ENCODE data around the gene STEAP4. TPM values are rescaled to one million over a fixed set of nuclear protein-coding genes. Genes with fewer than 3 reads are reported as not detected.
"Not testable (repeated sequence)": the region's sequence is repeated elsewhere in the genome, so short reads cannot be mapped to it uniquely, and the experiment has no call there.

STEAP4 gene
- total RNA-seq, 2 donors from 2014 or later: not detected

DNA sequence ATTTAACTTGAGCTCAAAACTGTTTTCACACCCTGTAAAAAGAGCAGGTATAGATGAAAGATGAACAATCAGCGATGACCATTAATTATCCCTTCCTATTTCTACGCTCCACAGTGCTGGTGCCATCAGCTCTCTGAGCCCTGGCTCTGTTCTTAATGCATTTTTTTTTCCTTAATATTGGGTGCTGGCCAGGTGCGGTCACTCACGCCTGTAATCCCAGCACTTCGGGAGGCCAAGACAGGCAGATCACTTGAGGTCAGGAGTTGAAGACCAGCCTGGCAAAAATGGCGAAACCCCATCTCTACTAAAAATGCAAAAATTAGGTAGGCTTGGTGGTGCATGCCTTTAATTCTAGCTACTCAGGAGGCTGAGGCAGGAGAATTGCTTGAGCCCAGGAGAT lies 4.2 kb downstream of the STEAP4 start:
- ATAC-seq (replicated peaks): no peak
- no peaks in the 10 kb centered on the region for H3K36me3 Mint-ChIP-seq (ENCODE audit: low read depth)
- no peak overlapping the region for H3K4me3 Mint-ChIP-seq
- H3K4me1 Mint-ChIP-seq: no peaks in the 10 kb centered on the region
- H3K27ac Mint-ChIP-seq: no peak overlapping the region
- H3K9me3 Mint-ChIP-seq: no peaks in the 10 kb centered on the region
- peaks cover 18% of the 10 kb centered on the region for H3K27me3 Mint-ChIP-seq

DNA sequence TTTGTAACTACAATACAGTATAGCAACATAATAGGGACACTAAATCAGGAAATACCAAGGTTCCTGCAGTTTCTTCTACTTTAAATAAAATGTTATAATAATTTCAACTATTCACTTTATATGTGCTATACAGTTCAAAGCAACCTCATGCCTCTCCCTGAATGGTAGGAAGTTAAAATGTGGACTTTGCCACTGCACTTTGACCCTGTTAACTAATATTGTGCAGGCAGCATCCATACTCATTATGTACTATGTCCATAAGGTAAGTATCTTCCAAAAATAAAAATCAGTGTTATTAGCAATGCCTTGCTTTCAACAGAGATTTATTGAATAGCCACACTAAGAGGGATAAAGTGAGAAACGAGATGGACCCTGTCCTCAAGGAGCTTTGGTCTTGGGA lies 4.8 kb downstream of the STEAP4 start:
- no peaks in the 10 kb centered on the region for H3K36me3 Mint-ChIP-seq (ENCODE audit: low read depth)
- H3K9me3 Mint-ChIP-seq: no peaks in the 10 kb centered on the region
- peaks cover 16% of the 10 kb centered on the region for H3K27me3 Mint-ChIP-seq
- no peaks in the 10 kb centered on the region for H3K4me1 Mint-ChIP-seq
- no peak overlapping the region for H3K4me3 Mint-ChIP-seq
- no peak for ATAC-seq (replicated peaks)
- H3K27ac Mint-ChIP-seq: no peak overlapping the region

DNA sequence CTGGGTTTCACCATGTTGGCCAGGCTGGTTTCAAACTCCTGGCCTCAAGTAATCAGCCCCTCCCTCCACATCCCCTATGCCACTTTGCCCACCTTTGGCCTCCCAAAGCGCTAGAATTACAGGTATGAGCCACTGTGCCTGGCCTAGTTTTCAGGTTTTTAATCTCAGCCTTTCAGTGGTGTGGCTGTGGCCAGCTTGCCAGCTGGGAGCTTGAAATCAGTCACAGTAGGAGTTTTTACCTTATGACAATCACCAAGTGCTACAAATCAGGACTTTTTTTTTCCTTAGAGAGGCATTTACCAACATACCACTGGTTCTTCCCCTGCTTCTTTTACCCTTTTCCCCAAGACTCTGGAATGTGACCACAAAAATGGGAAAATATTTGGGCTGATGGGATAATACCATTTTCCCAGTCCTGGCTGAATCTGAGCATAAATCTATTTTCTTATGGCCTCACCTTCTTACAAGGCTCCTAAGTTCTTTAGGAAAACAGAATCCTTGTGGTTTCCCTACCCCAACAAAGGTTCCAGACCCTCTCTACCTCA lies 6.2 kb downstream of the STEAP4 start:
- Mint-ChIP-seq H3K27ac (no peak overlapping the region), H3K27me3 (peaks cover 5% of the 10 kb centered on the region), H3K36me3 (ENCODE audit: low read depth) (no peaks in the 10 kb centered on the region), H3K4me1 (no peaks in the 10 kb centered on the region), H3K9me3 (no peaks in the 10 kb centered on the region), H3K4me3 (no peak overlapping the region)
- no peak for ATAC-seq (replicated peaks)

DNA sequence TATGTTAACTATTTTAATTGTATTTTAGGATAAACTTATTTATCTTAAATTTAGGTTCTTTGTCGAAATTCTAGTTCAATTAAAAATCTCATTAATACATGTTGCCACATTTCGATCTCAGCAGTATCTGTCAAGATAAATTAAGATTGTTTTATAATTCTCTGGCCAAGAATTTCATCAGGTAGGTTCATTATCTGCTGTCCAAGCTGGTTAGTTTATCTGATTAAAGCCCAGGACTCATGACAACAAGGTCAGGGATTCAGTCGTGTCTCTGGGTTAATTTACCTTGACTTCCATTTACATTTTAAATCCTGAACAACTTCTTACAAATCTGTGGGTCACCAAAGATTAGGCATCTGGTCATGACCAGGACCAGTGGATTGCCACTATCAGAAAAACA lies 7.6 kb downstream of the STEAP4 start:
- ATAC-seq (replicated peaks): no peak
- Mint-ChIP-seq H3K9me3 (no peaks in the 10 kb centered on the region), H3K36me3 (ENCODE audit: low read depth) (no peaks in the 10 kb centered on the region), H3K27me3 (peaks cover 4% of the 10 kb centered on the region), H3K27ac (no peak overlapping the region), H3K4me3 (no peak overlapping the region), H3K4me1 (no peaks in the 10 kb centered on the region)

DNA sequence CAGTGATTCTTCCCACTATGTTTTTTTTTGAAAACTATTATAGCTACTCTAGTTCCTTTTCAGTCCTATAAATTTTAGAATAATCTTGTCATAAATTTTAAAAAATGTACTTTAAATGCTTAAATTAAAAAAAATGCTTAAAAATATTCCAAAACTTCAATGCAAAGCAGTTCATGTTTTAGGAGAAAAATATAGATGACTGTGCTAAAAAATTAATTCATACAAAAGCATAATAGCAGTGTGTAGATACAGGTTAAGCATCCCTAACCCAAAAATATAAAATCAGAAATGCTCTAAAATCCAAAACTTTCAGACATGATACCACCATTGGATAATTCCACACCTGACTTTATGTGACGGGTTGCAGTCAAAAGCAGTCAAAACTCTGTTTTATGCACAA lies 12.8 kb downstream of the STEAP4 start:
- no peak for ATAC-seq (replicated peaks)
- no peaks in the 10 kb centered on the region for H3K36me3 Mint-ChIP-seq (ENCODE audit: low read depth)
- H3K27me3 Mint-ChIP-seq: peaks cover 7% of the 10 kb centered on the region
- no peaks in the 10 kb centered on the region for H3K9me3 Mint-ChIP-seq
- no peaks in the 10 kb centered on the region for H3K4me1 Mint-ChIP-seq
- no peak overlapping the region for H3K4me3 Mint-ChIP-seq
- no peak overlapping the region for H3K27ac Mint-ChIP-seq

DNA sequence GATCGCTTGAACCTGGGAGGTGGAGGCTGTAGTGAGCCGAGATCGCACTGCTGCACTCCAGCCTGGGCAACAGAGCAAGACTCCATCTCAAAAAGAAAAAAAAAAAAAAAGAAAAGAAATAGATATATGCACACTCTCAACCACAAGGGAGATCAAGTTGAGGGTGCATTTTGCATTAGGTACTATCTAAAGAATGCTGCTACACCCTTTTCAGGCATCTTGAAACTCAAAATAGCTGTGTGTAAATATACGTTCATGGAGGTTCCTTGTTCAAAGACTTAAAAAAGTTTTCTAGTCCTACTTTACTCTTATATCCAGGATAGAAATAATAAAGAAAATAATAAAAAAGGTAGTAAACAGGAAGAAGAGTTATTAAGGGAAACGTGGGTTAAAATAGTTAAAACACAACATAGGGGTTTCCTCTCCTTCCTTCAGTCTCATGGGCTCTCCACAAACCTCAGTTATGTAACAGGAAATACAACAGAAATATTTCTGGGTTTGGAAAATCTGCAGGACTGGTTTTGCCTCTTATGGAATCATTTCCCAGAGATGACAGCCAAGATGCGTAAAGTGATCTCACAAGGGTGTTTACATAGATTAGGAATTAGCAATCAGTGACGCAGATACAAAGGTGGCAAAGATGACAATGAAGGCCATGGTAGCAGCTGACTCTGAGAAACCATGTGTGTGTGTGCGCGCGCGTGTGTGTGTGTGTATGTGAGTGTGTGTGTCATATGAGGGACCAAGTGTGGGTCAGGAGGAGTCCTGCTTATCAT lies 15.1 kb downstream of the STEAP4 start:
- Mint-ChIP-seq H3K4me1 (no peaks in the 10 kb centered on the region), H3K4me3 (no peak overlapping the region), H3K36me3 (ENCODE audit: low read depth) (no peaks in the 10 kb centered on the region), H3K27ac (no peak overlapping the region), H3K27me3 (peaks cover 5% of the 10 kb centered on the region), H3K9me3 (no peaks in the 10 kb centered on the region)
- ATAC-seq (replicated peaks): no peak

DNA sequence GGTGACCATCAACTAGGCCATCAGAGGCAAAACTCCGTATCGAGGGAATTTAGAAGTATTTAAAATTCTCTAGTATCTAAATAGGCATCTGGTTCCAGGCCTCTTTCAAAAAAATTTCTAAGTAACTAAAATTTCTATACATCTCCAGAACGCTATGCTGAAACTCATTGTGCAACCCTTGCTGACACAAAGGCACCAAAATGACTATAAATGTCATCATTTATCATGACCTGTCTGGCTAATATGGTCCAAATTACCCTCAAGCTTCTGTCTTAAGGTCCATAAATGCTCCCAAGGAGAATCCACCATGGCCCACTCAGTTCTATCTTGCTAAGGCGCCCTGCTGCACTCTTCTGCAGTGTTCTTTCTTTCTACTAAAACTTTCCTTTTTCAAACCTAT lies 16.2 kb downstream of the STEAP4 start:
- Mint-ChIP-seq H3K27me3 (peaks cover 5% of the 10 kb centered on the region), H3K4me1 (no peaks in the 10 kb centered on the region), H3K27ac (no peak overlapping the region), H3K36me3 (ENCODE audit: low read depth) (no peaks in the 10 kb centered on the region), H3K9me3 (no peaks in the 10 kb centered on the region), H3K4me3 (no peak overlapping the region)
- ATAC-seq (replicated peaks): no peak

DNA sequence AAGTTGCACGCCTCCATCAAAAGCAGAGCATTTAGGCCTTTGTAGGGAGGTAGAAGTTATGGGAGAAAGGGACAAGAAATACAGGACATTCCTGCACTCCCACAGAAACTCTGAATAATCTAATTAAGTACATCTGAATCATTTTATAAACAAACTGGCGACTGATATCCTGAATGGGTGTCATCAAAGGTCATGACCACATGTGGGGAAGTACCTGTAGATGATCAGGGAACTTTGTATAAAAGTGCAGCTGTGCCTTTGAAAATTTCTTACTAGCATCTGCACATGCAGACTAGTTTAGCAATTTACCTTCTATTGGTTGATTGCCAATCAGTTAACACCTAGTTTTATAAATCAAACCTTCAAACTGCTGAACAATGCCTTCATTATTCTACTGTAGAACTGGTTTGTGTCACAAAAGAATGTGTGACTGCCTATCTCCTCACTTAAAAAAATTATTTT lies 17.1 kb downstream of the STEAP4 start:
- ATAC-seq (replicated peaks): peak; percentile 19
- H3K9me3 Mint-ChIP-seq: no peaks in the 10 kb centered on the region
- H3K4me1 Mint-ChIP-seq: no peaks in the 10 kb centered on the region
- no peak overlapping the region for H3K27ac Mint-ChIP-seq
- H3K4me3 Mint-ChIP-seq: no peak overlapping the region
- H3K36me3 Mint-ChIP-seq (ENCODE audit: low read depth): no peaks in the 10 kb centered on the region
- peaks cover 5% of the 10 kb centered on the region for H3K27me3 Mint-ChIP-seq

DNA sequence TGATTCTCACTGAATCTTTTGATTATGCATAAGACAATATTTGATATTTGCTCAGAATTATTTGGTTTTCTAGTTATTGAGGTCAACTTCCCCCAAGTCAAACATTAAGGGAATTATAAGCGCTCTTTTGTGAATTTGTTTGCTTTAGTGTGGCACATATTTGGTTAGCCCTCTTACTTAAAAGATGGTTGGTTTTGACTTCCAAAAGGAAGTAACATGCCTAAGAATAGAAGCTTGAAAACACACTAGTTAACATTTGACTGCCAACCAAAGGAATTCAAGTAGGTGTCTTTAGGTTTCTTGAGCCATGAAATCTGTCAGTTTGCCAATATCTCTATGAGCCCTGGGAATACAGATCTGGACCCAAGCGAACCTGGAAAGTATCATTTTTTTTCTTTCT lies 24.9 kb downstream of the STEAP4 start:
- H3K27me3 Mint-ChIP-seq: peaks cover 7% of the 10 kb centered on the region
- no peaks in the 10 kb centered on the region for H3K36me3 Mint-ChIP-seq (ENCODE audit: low read depth)
- no peak overlapping the region for H3K4me3 Mint-ChIP-seq
- no peak for ATAC-seq (replicated peaks)
- H3K4me1 Mint-ChIP-seq: no peaks in the 10 kb centered on the region
- H3K27ac Mint-ChIP-seq: no peak overlapping the region
- no peaks in the 10 kb centered on the region for H3K9me3 Mint-ChIP-seq

DNA sequence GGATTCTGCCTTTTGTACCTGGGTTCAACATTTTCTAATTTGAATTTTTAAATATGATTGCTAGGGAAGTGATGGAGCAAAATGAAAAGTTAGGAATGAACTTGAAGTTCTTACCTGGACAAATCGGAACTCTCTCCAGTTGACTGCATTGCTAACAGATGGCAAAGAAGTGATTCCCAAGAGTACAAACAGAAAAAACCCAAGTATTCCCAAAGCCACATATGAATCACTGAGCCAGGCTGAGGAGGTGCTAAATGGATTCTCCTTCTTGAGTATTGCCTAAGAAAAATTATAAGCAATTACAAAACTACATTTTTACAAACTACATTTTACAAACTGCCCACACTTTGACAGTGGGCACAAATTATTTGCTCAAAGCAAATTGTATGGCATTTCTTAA lies 25.9 kb downstream of the STEAP4 start:
- H3K36me3 Mint-ChIP-seq (ENCODE audit: low read depth): no peaks in the 10 kb centered on the region
- no peaks in the 10 kb centered on the region for H3K9me3 Mint-ChIP-seq
- no peak for ATAC-seq (replicated peaks)
- no peak overlapping the region for H3K27ac Mint-ChIP-seq
- peaks cover 7% of the 10 kb centered on the region for H3K27me3 Mint-ChIP-seq
- no peak overlapping the region for H3K4me3 Mint-ChIP-seq
- no peaks in the 10 kb centered on the region for H3K4me1 Mint-ChIP-seq

DNA sequence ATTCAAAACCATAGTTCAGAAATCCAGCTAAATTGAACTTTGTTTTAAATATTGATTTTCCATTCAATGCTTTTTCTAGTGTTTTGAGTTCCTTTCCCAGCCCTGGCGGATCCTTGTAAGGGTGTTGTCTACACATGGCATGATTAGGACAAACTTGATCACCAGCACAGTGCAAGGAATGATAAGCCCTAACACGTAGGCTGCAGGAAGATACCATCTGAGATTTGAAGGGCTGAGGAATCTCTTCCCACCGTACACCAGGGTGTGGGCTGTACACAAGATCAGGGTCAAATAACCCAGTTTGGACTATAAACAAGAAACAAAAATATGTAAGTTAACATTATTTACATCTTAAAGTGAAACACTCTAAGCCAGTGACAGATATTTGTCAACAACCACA lies 27.4 kb downstream of the STEAP4 start:
- H3K36me3 Mint-ChIP-seq (ENCODE audit: low read depth): no peaks in the 10 kb centered on the region
- no peak for ATAC-seq (replicated peaks)
- H3K4me3 Mint-ChIP-seq: no peak overlapping the region
- no peaks in the 10 kb centered on the region for H3K9me3 Mint-ChIP-seq
- no peak overlapping the region for H3K27ac Mint-ChIP-seq
- no peaks in the 10 kb centered on the region for H3K4me1 Mint-ChIP-seq
- H3K27me3 Mint-ChIP-seq: peaks cover 7% of the 10 kb centered on the region

DNA sequence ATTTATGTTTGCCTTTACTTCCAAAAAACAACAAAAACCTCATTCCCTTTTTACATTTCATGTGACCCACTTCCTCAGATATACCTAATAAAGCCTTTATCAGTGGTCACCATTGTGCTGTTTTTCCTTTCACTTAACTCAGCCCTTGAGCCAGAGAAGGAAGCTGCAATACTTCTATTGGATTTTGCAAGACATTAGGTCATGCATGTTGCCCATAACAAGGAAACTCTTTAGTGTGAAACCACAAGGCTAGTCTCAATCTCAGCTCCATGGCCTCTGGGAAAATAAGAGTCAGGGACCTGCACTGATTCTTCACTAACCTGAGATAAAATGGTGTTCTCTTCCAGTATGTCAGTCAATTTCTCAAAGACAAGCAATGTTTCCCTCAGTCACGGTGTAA lies 27.8 kb downstream of the STEAP4 start:
- H3K9me3 Mint-ChIP-seq: no peaks in the 10 kb centered on the region
- H3K4me3 Mint-ChIP-seq: no peak overlapping the region
- H3K27ac Mint-ChIP-seq: no peak overlapping the region

DNA sequence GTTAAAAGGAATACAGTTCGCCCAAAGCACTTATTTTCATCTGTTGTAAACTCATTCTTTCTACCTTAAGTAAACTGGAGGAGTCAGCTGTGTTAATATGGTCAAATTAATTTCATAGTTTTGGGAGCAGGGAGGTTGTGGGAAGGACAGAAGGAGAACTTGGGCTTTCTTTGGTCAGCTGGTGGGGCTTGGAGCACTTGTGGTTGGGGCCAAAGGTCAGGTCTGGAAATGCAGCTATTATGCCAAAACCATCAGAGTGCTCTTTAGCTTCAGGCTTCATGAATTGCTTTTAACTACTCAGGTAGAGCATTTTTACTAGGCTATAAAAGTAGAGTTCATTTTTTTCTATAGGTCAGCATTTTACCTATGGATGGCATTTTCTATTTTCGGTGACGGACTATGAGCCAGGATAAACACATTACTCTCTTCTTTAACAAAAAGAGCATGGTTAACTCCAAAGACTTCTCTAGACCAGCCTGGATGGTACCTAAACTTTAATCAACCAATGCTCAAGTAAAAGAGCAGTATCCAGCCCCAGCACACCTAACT lies 30.0 kb downstream of the STEAP4 start:
- Mint-ChIP-seq H3K27ac (no peak overlapping the region), H3K4me1 (no peaks in the 10 kb centered on the region), H3K4me3 (no peak overlapping the region), H3K27me3 (peaks cover 3% of the 10 kb centered on the region), H3K36me3 (ENCODE audit: low read depth) (no peaks in the 10 kb centered on the region), H3K9me3 (no peaks in the 10 kb centered on the region)
- no peak for ATAC-seq (replicated peaks)

More for the DNA sequence above, 27.8 kb downstream of the STEAP4 start:
- no peaks in the 10 kb centered on the region for H3K36me3 Mint-ChIP-seq (ENCODE audit: low read depth)
- no peaks in the 10 kb centered on the region for H3K4me1 Mint-ChIP-seq
- H3K27me3 Mint-ChIP-seq: peaks cover 7% of the 10 kb centered on the region
- ATAC-seq (replicated peaks): no peak

DNA sequence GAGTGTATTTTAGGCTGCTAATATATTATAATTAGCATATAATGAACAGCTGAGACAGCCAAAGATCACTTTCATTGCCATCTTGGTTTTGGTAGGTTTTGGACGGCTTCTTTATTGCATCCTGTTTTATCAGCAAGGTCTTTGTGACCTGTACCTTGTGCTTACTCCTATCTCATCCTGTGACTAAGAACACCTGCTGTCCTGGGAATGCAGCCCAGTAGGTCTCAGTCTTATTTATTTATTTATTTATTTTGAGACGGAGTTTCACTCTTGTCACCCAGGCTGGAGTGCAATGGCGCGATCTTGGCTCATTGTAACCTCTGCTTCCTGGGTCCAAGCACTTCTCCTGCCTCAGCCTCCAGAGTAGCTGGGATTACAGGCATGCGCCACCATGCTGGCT lies 31.8 kb downstream of the STEAP4 start:
- H3K9me3 Mint-ChIP-seq; H3K4me1 Mint-ChIP-seq; ATAC-seq (replicated peaks); H3K27me3 Mint-ChIP-seq; H3K4me3 Mint-ChIP-seq; H3K27ac Mint-ChIP-seq; H3K36me3 Mint-ChIP-seq (ENCODE audit: low read depth): not testable (repeated sequence)

DNA sequence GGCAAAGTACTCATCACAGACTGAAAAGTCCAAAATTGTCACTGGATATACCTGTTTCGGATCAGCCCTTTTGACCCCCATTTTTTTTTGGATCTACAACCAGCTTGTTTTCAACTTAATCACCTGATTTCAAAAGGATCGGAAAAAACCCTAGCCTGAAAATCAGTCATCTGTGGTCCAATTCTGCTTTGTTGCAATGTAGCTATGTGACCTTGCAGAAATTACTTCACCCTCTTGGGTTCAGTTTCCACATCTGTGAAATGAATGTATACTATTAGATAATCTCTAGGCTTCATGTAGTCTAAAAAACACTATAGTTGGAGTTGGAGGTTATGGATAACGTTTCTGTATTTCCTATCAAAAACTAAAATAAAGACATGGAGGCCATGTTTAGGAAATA lies 37.1 kb downstream of the STEAP4 start:
- ATAC-seq (replicated peaks): no peak

More for the DNA sequence above, 37.1 kb downstream of the STEAP4 start:
- Mint-ChIP-seq H3K4me1 (no peaks in the 10 kb centered on the region), H3K27me3 (peaks cover 8% of the 10 kb centered on the region), H3K4me3 (no peak overlapping the region), H3K9me3 (no peaks in the 10 kb centered on the region), H3K36me3 (ENCODE audit: low read depth) (no peaks in the 10 kb centered on the region), H3K27ac (no peak overlapping the region)

Measured in activated T-helper 17 cell treated with anti-CD3 and anti-CD28 coated beads, Interleukin-2, amount 50 U/mL, for 72 hours (primary cell).